Endothelial cell of umbilical vein (primary cell): ENCODE measurements around the gene ADAMTS17.

Experiments used
- CTCF ChIP-seq, 2 donors: IDR thresholded peaks; 1 replicate in 1 of 2; 2 replicates in 1 of 2; pipeline ENCODE4 v1.5.1; 2011; ENCODE audit warnings: low read length in 2 of 2, mild to moderate bottlenecking in 2 of 2, moderate library complexity in 2 of 2, control low read depth in 1 of 2, inconsistent platforms in 1 of 2, low read depth in 1 of 2; ENCODE audit not compliant: insufficient read depth in 1 of 2; ENCODE audit errors: extremely low read depth in 1 of 2
- EZH2 ChIP-seq: IDR thresholded peaks from 2 replicates; pipeline ENCODE4 v1.6.1; 2012; ENCODE audit warnings: borderline replicate concordance, low read depth, mild to moderate bottlenecking, moderate library complexity, low read length, inconsistent platforms; ENCODE audit not compliant: severe bottlenecking
- FOS ChIP-seq: IDR thresholded peaks from 2 replicates; pipeline ENCODE4 v1.6.1; 2011; ENCODE audit warnings: mild to moderate bottlenecking, low read length, moderate library complexity, borderline replicate concordance; ENCODE audit not compliant: insufficient read depth
- GATA2 ChIP-seq: IDR thresholded peaks from 2 replicates; pipeline ENCODE4 v1.7.0; 2011; ENCODE audit warnings: low read depth, mild to moderate bottlenecking, moderate library complexity, mixed read lengths, low read length; ENCODE audit not compliant: insufficient read length, insufficient read depth
- JUN ChIP-seq: IDR thresholded peaks from 2 replicates; pipeline ENCODE4 v1.6.1; 2011; ENCODE audit warnings: borderline replicate concordance, low read depth; ENCODE audit not compliant: insufficient read length, insufficient read depth
- MAX ChIP-seq: IDR thresholded peaks from 2 replicates; pipeline ENCODE4 v1.6.1; 2011; ENCODE audit not compliant: insufficient read depth, insufficient read length
- MYC ChIP-seq: IDR thresholded peaks from one replicate; pipeline ENCODE4 v1.6.1; 2011; ENCODE audit warnings: mild to moderate bottlenecking, low read depth, low read length
- POLR2A ChIP-seq: IDR thresholded peaks from 2 replicates; pipeline ENCODE4 v1.6.1; 2012; ENCODE audit warnings: low read depth, mild to moderate bottlenecking, control low read depth, low read length
- POLR2AphosphoS5 ChIP-seq: IDR thresholded peaks from 2 replicates; pipeline ENCODE4 v1.6.1; 2012; ENCODE audit warnings: low read depth, mild to moderate bottlenecking, control low read depth, low read length, moderate library complexity; ENCODE audit not compliant: insufficient read depth

GRCh38 chr15:100174904-100175275, 166.9 kb downstream of the ADAMTS17 start:
- no peak for TF ChIP-seq CTCF (IDR thresholded peaks at IDR 0.05; ENCODE audit: extremely low read depth in 1 of 2, insufficient read depth in 1 of 2, low read depth in 1 of 2, low read length in 2 of 2)
- no peak for TF ChIP-seq POLR2AphosphoS5
- TF ChIP-seq POLR2A: no peak
- no peak for TF ChIP-seq EZH2
- TF ChIP-seq JUN: no peak
- TF ChIP-seq MYC: no peak
- TF ChIP-seq MAX: no peak
- no peak for TF ChIP-seq FOS
- TF ChIP-seq GATA2: no peak
